Endothelial cell of umbilical vein (primary cell): ENCODE measurements around the gene PLEKHH3. TPM values are rescaled to one million over a fixed set of nuclear protein-coding genes. Genes with fewer than 3 reads are reported as not detected.

Experiments
- BruUV-seq: library from RNA; stranded (reverse); fragments of 400-500 nt; replicated peaks from 2 replicates; lab custom pipeline; 2021; lab: Mats Ljungman, UMichigan
- CTCF ChIA-PET: fragments of 300-600, 350-600 bp; sonication (Branson Sonifier 250); formaldehyde crosslinking; loops from one replicate; lab custom pipeline; 2021; ENCODE audit warnings: antibody characterized with exemption, inconsistent platforms; lab: Charles Lee
- POLR2A ChIA-PET: fragments of 300-600, 350-600 bp; sonication (Branson Sonifier 250); formaldehyde crosslinking; loops from one replicate; lab custom pipeline; 2021; ENCODE audit warnings: antibody characterized with exemption, inconsistent platforms; lab: Charles Lee
- DNase-seq: peaks from one replicate; pipeline ENCODE4 v3.0.0-alpha.2; 2011; ENCODE audit warnings: low read depth, low spot score
- FAIRE-seq: peaks from 2 replicates; lab custom pipeline; 2011; peaks lifted over from hg19 to GRCh38; lab: Jason Lieb, UNC
- H2AFZ ChIP-seq: 2 replicates; pipeline ENCODE4 v1.6.0; 2012; ENCODE audit warnings: low read depth, low read length, control low read depth, inconsistent platforms
- H3K27ac ChIP-seq: 2 replicates; pipeline ENCODE4 v1.5.1; 2011; ENCODE audit warnings: low read depth, mild to moderate bottlenecking, control low read depth, low read length, moderate library complexity; ENCODE audit not compliant: insufficient read depth
- H3K27me3 ChIP-seq, 2 experiments: 2 replicates each; pipeline versions ENCODE4 v1.6.0 to v1.6.1; 2011; ENCODE audit warnings: low read length in 2 of 2, mixed read lengths in 1 of 2; ENCODE audit not compliant: control insufficient read depth in 2 of 2, insufficient read depth in 2 of 2
- H3K36me3 ChIP-seq, 2 experiments: 2 replicates in 1 of 2; 3 replicates in 1 of 2; pipeline ENCODE4 v1.5.1; 2011; ENCODE audit warnings: low read length in 2 of 2, mild to moderate bottlenecking in 1 of 2, moderate library complexity in 1 of 2; ENCODE audit not compliant: control insufficient read depth in 2 of 2, insufficient read depth in 2 of 2; ENCODE audit errors: extremely low read depth in 1 of 2
- H3K4me1 ChIP-seq: 3 replicates; pipeline ENCODE4 v1.5.1; 2011; ENCODE audit warnings: mild to moderate bottlenecking, low read length; ENCODE audit not compliant: control insufficient read depth, insufficient read depth; ENCODE audit errors: extremely low read depth
- H3K4me2 ChIP-seq: 2 replicates; pipeline ENCODE4 v1.6.1; 2011; ENCODE audit warnings: low read length, control low read depth, mixed read lengths; ENCODE audit not compliant: insufficient read depth
- H3K4me3 ChIP-seq, 3 experiments: fragments of 200-600 bp in 1 of 3; sonication (generic), shearing (Covaris generic) in 1 of 3; replicated peaks in 1 of 3; 2 replicates each; pipeline ENCODE4 v1.5.1; 2011 to 2016; ENCODE audit warnings: control low read depth in 3 of 3, low read length in 3 of 3, mild to moderate bottlenecking in 2 of 3, inconsistent platforms in 1 of 3, low read depth in 1 of 3, moderate library complexity in 1 of 3; ENCODE audit not compliant: insufficient read depth in 1 of 3
- H3K79me2 ChIP-seq: 2 replicates; pipeline ENCODE4 v1.6.0; 2012; ENCODE audit warnings: low read length, inconsistent platforms; ENCODE audit not compliant: control insufficient read depth, insufficient read depth
- H3K9ac ChIP-seq: replicated peaks from 2 replicates; pipeline ENCODE3; 2011; ENCODE audit warnings: low read length, control low read depth; ENCODE audit not compliant: insufficient read depth; ENCODE audit errors: extremely low read depth
- H3K9me1 ChIP-seq: replicated peaks from 3 replicates; pipeline ENCODE4 v1.6.0; 2011; ENCODE audit warnings: mild to moderate bottlenecking, low read length; ENCODE audit not compliant: control insufficient read depth, insufficient read depth; ENCODE audit errors: extremely low read depth
- H3K9me3 ChIP-seq: replicated peaks from 2 replicates; pipeline ENCODE4 v1.5.1; 2012; ENCODE audit warnings: low read length, inconsistent platforms; ENCODE audit not compliant: control insufficient read depth, insufficient read depth
- H4K20me1 ChIP-seq: replicated peaks from 2 replicates; pipeline ENCODE3; 2011; ENCODE audit warnings: mild to moderate bottlenecking, low read length; ENCODE audit not compliant: control insufficient read depth, insufficient read depth; ENCODE audit errors: extremely low read depth
- EZH2 ChIP-seq: IDR thresholded peaks from 2 replicates; pipeline ENCODE4 v1.6.1; 2012; ENCODE audit warnings: borderline replicate concordance, low read depth, mild to moderate bottlenecking, moderate library complexity, low read length, inconsistent platforms; ENCODE audit not compliant: severe bottlenecking
- MYC ChIP-seq: IDR thresholded peaks from one replicate; pipeline ENCODE4 v1.6.1; 2011; ENCODE audit warnings: mild to moderate bottlenecking, low read depth, low read length
- POLR2A ChIP-seq: IDR thresholded peaks from 2 replicates; pipeline ENCODE4 v1.6.1; 2012; ENCODE audit warnings: low read depth, mild to moderate bottlenecking, control low read depth, low read length
- POLR2AphosphoS5 ChIP-seq: IDR thresholded peaks from 2 replicates; pipeline ENCODE4 v1.6.1; 2012; ENCODE audit warnings: low read depth, mild to moderate bottlenecking, control low read depth, low read length, moderate library complexity; ENCODE audit not compliant: insufficient read depth
- dilution Hi-C: fragments of 300-500 bp; cut with MboI; formaldehyde crosslinking; loops from one replicate; pipeline ENCODE4 v1.15.0; 2019; ENCODE audit warnings: low sequenced_read_pairs; ENCODE audit not compliant: extremely low pct_ligation_motif_present
- intact Hi-C: fragments of 100-400 bp; cut with micrococcal nuclease; formaldehyde crosslinking; loops from one replicate; pipeline ENCODE4 v1.10.0; 2022
- polyA plus RNA-seq, 4 experiments: library from polyadenylated mRNA; depleted of rRNA in 3 of 4; stranded (reverse) in 3 of 4; unstranded in 1 of 4; fragments of >200 nt; gene quantifications; 2 replicates each; pipeline versions ENCODE4 v1.2.1 to v1.2.3, GENCODE V29; 2011 to 2012; ENCODE audit warnings: missing spikeins in 1 of 4
- total RNA-seq: library from RNA; stranded (reverse); gene quantifications from 2 replicates; pipeline ENCODE4 v1.2.3, GENCODE V29; 2021
- TF ChIP-seq, protein P1 (sequence below), 2 donors: IDR thresholded peaks; 1 replicate in 1 of 2; 2 replicates in 1 of 2; pipeline ENCODE4 v1.5.1; 2011; ENCODE audit warnings: low read length in 2 of 2, mild to moderate bottlenecking in 2 of 2, moderate library complexity in 2 of 2, control low read depth in 1 of 2, inconsistent platforms in 1 of 2, low read depth in 1 of 2; ENCODE audit not compliant: insufficient read depth in 1 of 2; ENCODE audit errors: extremely low read depth in 1 of 2
- TF ChIP-seq, protein P2 (sequence below): IDR thresholded peaks from 2 replicates; pipeline ENCODE4 v1.6.1; 2011; ENCODE audit not compliant: insufficient read depth, insufficient read length

The PLEKHH3 gene
- total and polyA plus RNA-seq, 2 donors (not counting 3 experiments of a cell fraction or from before 2014, with no cell fraction given) = 5.4 to 11.3 TPM

DNA sequence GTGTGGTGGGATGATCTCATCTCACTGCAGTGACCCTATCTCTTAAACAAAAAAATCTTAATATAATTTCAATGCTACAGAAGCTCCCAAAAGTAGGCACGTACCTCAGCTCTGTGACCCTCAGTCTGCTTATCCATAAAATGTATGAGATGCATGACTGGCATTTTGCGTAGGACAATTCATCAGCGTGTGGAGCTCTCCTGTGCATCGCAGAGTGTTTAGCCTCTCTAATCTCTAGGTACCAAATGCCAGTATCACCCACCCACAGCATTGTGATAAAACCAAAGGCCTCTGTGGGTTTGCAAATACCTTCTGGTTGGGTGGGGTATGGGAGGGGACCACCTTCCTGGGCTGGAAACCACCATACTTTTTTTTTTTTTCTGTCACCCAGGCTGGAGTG lies 36.7 kb downstream of the PLEKHH3 start:
- H3K79me2 ChIP-seq = no peaks in the 10 kb centered on the region
- H3K4me1 ChIP-seq = no peaks in the 10 kb centered on the region
- no peaks in the 10 kb centered on the region for H4K20me1 ChIP-seq
- no peaks in the 10 kb centered on the region for H3K9me3 ChIP-seq
- no peak overlapping the region for H3K4me2 ChIP-seq
- no TSS peak for BruUV-seq
- H2AFZ ChIP-seq = no peak overlapping the region
- no peak overlapping the region for H3K9ac ChIP-seq
- dilution Hi-C loops = no loop called here
- no peak overlapping the region for H3K4me3 ChIP-seq
- CTCF ChIA-PET = no interaction called here
- FAIRE-seq = no peak
- intact Hi-C loops = no loop called here
- peaks cover 0 to 2% of the 10 kb centered on the region in 2 experiments for H3K27me3 ChIP-seq
- no peak for DNase-seq
- H3K9me1 ChIP-seq = no peaks in the 10 kb centered on the region
- TF ChIP-seq, protein P1, sequence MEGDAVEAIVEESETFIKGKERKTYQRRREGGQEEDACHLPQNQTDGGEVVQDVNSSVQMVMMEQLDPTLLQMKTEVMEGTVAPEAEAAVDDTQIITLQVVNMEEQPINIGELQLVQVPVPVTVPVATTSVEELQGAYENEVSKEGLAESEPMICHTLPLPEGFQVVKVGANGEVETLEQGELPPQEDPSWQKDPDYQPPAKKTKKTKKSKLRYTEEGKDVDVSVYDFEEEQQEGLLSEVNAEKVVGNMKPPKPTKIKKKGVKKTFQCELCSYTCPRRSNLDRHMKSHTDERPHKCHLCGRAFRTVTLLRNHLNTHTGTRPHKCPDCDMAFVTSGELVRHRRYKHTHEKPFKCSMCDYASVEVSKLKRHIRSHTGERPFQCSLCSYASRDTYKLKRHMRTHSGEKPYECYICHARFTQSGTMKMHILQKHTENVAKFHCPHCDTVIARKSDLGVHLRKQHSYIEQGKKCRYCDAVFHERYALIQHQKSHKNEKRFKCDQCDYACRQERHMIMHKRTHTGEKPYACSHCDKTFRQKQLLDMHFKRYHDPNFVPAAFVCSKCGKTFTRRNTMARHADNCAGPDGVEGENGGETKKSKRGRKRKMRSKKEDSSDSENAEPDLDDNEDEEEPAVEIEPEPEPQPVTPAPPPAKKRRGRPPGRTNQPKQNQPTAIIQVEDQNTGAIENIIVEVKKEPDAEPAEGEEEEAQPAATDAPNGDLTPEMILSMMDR (IDR thresholded peaks at IDR 0.05; ENCODE audit: extremely low read depth in 1 of 2, insufficient read depth in 1 of 2, low read depth in 1 of 2, low read length in 2 of 2) = no peak
- TF ChIP-seq MYC = no peak
- TF ChIP-seq, protein P2, sequence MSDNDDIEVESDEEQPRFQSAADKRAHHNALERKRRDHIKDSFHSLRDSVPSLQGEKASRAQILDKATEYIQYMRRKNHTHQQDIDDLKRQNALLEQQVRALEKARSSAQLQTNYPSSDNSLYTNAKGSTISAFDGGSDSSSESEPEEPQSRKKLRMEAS = no peak
- TF ChIP-seq POLR2A = no peak
- TF ChIP-seq EZH2 = no peak
- TF ChIP-seq POLR2AphosphoS5 = no peak
- no peaks in the 10 kb centered on the region for H3K36me3 ChIP-seq
- no peak overlapping the region for H3K27ac ChIP-seq
- POLR2A ChIA-PET = no interaction called here
